ENCODE results near the gene FAM107B. TPM values are rescaled to one million over a fixed set of nuclear protein-coding genes. Genes with fewer than 3 reads are reported as not detected.

FAM107B gene
- total and polyA plus RNA-seq, 10 of the 15 experiments (the other 5 are each of a cell fraction or from before 2014, with no cell fraction given) = 22.9 to 162 (median 86.6) TPM

DNA sequence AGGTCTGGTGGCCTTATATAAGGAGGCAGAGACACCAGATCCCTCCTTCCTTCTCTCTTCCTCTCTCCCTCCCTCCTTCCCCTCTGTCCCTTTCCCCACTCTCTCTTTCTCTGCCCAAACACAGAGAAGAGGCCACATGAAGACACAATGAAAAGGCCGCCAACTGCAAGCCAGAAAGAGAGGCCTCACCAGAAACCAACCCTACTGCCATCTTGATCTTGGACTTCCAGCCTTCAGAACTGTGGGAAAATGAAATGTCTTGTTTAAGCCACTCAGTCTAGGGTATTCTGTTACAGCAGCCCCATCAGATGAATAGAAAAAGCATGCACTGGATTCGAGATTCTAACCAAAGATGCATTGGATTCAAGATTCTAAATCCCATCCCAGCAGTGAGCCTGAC is 168.1 kb downstream of the FAM107B start (continued):
- TF ChIP-seq, protein P1, sequence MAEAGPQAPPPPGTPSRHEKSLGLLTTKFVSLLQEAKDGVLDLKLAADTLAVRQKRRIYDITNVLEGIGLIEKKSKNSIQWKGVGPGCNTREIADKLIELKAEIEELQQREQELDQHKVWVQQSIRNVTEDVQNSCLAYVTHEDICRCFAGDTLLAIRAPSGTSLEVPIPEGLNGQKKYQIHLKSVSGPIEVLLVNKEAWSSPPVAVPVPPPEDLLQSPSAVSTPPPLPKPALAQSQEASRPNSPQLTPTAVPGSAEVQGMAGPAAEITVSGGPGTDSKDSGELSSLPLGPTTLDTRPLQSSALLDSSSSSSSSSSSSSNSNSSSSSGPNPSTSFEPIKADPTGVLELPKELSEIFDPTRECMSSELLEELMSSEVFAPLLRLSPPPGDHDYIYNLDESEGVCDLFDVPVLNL (IDR thresholded peaks at IDR 0.05; ENCODE audit: low read depth, low read length) = no peak
- no peak for TF ChIP-seq CHD1 (IDR thresholded peaks at IDR 0.05; ENCODE audit: low read depth, low read length)

DNA sequence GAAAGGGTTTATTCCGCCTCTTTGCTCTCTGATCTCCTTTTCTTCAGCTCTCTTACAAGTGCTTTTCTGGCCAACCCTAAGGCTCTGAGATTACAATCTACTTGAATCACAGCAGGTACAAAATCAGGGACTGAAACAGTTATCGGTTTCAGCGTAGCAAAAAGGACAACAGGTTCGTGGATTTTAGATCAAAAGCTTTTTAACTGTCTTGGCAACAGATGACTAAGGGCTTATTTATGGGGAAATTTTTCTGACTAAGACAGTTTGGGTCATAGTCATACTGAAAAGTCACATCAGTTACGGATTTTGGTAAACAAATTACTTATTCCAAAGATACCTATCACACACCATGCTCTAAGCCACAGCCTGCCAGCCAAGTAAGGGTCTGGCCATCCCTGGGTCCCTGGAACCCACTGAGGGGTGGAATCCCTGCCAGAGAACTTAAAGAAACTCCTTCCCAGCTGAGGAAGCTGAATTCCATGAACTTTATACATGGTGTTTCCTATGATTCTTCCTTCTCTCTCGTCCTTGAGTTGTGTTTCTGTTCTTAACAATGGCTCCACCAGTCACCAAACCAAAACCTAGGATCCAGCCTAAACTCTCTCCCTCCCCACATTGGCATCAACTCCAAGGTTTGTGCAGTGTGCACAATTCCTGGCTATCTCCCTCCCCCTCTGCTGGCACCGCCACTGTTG is 169.3 kb downstream of the FAM107B start:
- FAIRE-seq (peak; percentile 80), DNase-seq (ENCODE audit: low read depth, low spot score) (peak; percentile 87), ATAC-seq (peak; percentile 62)
- Histone ChIP-seq H3K9ac (ENCODE audit: control insufficient read depth, insufficient read depth, low read length) (peak overlapping the region; percentile 71), H2AFZ (ENCODE audit: control insufficient read depth, low read depth, low read length) (no peak overlapping the region), H3K36me3 (ENCODE audit: control insufficient read depth in 2 of 2, insufficient read depth in 2 of 2, low read length in 1 of 2) (peaks cover under 1 to 5% of the 10 kb centered on the region in 2 experiments; a peak in 3 of 4 replicates), H3K4me2 (ENCODE audit: control insufficient read depth, insufficient read depth) (peak overlapping the region; percentile 98), H3K4me1 (ENCODE audit: control insufficient read depth, insufficient read depth, low read length) (peaks cover 41% of the 10 kb centered on the region), H3K27ac (ENCODE audit: control insufficient read depth, insufficient read depth) (peak overlapping the region; percentile 84), H4K20me1 (ENCODE audit: control insufficient read depth, insufficient read depth) (no peaks in the 10 kb centered on the region), H3K4me3 (peak overlapping the region; percentile 77), H3K79me2 (ENCODE audit: control insufficient read depth, insufficient read depth, low read length) (peaks cover 34% of the 10 kb centered on the region), H3K9me3 (replicated peaks; ENCODE audit: control insufficient read depth, insufficient read depth, low read length) (peaks cover 2% of the 10 kb centered on the region; the same call in 2 of the 3 replicates), H3K27me3 (replicated peaks in 1 of 2; ENCODE audit: control insufficient read depth in 2 of 2, insufficient read depth in 2 of 2, low read length in 1 of 2) (no peaks in the 10 kb centered on the region)
- RAD21 ChIA-PET (ENCODE audit: unreplicated experiment) = interaction anchor here (0.8 to 2.6 kb wide), 13 partner anchors 8 to 349 kb away, joined by 3 to 13 read pairs (median 3); partner anchors contain the start of genes CDNF, HSPA14 and MSANTD7
- POLR2A ChIA-PET = interaction anchor here (1.0 to 1.7 kb wide), 4 partner anchors 22 to 49 kb away, joined by 3 to 8 read pairs (median 6); no protein-coding TSS in a partner anchor
- WGBS (ENCODE audit: insufficient coverage, insufficient replicate concordance, low lambda C conversion rate, missing lambda C conversion rate) = 15% methylated on average over 7 of the region's 7 CpGs
- in situ Hi-C loops (cut with MboI) = loop anchor here (5.0 kb wide), 2 partner anchors 42 to 137 kb away; no protein-coding TSS in a partner anchor
- intact Hi-C loops (cut with micrococcal nuclease; ENCODE audit: unreplicated experiment) = loop anchor here (1.0 to 5.0 kb wide), 2 partner anchors 54 to 347 kb away; partner anchors contain the start of gene DCLRE1C
- no TSS peak for BruUV-seq (replicated peaks)
- SMC1A ChIA-PET (ENCODE audit: uncharacterized antibody, unreplicated experiment) = interaction anchor here (0.6 to 1.8 kb wide), 8 partner anchors 11 to 221 kb away, joined by 3 to 9 read pairs (median 5); no protein-coding TSS in a partner anchor
- CTCF ChIA-PET = interaction anchor here (0.8 to 1.6 kb wide), 3 partner anchors 41 to 218 kb away, joined by 3 to 5 read pairs (median 4); no protein-coding TSS in a partner anchor
- TF ChIP-seq, protein P2, sequence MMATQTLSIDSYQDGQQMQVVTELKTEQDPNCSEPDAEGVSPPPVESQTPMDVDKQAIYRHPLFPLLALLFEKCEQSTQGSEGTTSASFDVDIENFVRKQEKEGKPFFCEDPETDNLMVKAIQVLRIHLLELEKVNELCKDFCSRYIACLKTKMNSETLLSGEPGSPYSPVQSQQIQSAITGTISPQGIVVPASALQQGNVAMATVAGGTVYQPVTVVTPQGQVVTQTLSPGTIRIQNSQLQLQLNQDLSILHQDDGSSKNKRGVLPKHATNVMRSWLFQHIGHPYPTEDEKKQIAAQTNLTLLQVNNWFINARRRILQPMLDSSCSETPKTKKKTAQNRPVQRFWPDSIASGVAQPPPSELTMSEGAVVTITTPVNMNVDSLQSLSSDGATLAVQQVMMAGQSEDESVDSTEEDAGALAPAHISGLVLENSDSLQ (IDR thresholded peaks at IDR 0.05) = no peak
- TF ChIP-seq RELA (IDR thresholded peaks at IDR 0.05; ENCODE audit: borderline replicate concordance, partially characterized antibody) (peak; percentile 82), ZNF274 (IDR thresholded peaks at IDR 0.05; ENCODE audit: insufficient read depth, insufficient read length) (no peak), FOXM1 (IDR thresholded peaks at IDR 0.05; ENCODE audit: low read depth, low read length) (peak; percentile 97), ZNF384 (IDR thresholded peaks at IDR 0.05; ENCODE audit: borderline replicate concordance, low read depth, low read length) (no peak), MEF2B (IDR thresholded peaks at IDR 0.05; ENCODE audit: partially characterized antibody, poor library complexity, severe bottlenecking) (peak; percentile 45), CBX5 (IDR thresholded peaks at IDR 0.05; ENCODE audit: low read depth) (peak; percentile 70; the same call in 1 of the 2 replicates), BHLHE40 (IDR thresholded peaks at IDR 0.05; ENCODE audit: borderline replicate concordance in 1 of 2, low read depth in 2 of 2, low read length in 1 of 2) (peak; percentile 65 to 75), RCOR1 (conservative IDR thresholded peaks at IDR 0.05; ENCODE audit: low read depth, low read length) (peak; percentile 93), POLR2AphosphoS5 (IDR thresholded peaks at IDR 0.05; ENCODE audit: low read length) (peak; percentile 20; the same call in 1 of the 2 replicates), MTA3 (IDR thresholded peaks at IDR 0.05; ENCODE audit: borderline replicate concordance, low read length) (peak; percentile 57; the same call in 1 of the 2 replicates), JUND (IDR thresholded peaks at IDR 0.05; ENCODE audit: low read depth, low read length) (peak; percentile 92), MXI1 (IDR thresholded peaks at IDR 0.05; ENCODE audit: low read depth, low read length) (peak; percentile 67; the same call in 1 of the 2 replicates), CREM (IDR thresholded peaks at IDR 0.05; ENCODE audit: low read depth) (peak; percentile 94), ZBED1 (IDR thresholded peaks at IDR 0.05; ENCODE audit: borderline replicate concordance) (peak; percentile 45; the same call in 1 of the 2 replicates)
- TF ChIP-seq, protein P3, sequence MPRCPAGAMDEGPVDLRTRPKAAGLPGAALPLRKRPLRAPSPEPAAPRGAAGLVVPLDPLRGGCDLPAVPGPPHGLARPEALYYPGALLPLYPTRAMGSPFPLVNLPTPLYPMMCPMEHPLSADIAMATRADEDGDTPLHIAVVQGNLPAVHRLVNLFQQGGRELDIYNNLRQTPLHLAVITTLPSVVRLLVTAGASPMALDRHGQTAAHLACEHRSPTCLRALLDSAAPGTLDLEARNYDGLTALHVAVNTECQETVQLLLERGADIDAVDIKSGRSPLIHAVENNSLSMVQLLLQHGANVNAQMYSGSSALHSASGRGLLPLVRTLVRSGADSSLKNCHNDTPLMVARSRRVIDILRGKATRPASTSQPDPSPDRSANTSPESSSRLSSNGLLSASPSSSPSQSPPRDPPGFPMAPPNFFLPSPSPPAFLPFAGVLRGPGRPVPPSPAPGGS (IDR thresholded peaks at IDR 0.05; ENCODE audit: borderline replicate concordance, insufficient read depth, low read depth, low read length, poor library complexity, severe bottlenecking) = peak; percentile 94

All from GM12878 (cell line).